Loucy (cell line): Measurements from ENCODE around the gene MRPL12.

Experiments used
- EZH2phosphoT487 ChIP-seq: fragments of 200-600 bp; IDR thresholded peaks from 2 replicates; pipeline ENCODE4 v1.6.1; 2018; ENCODE audit warnings: antibody characterized with exemption, mild to moderate bottlenecking, moderate library complexity, borderline replicate concordance
- TF ChIP-seq, protein P1 (sequence below): fragments of 200-600 bp; sonication (generic); conservative IDR thresholded peaks from 2 replicates; pipeline ENCODE4 v1.5.1; 2014; ENCODE audit warnings: mild to moderate bottlenecking, antibody characterized with exemption, low read length

GRCh38 chr17:81672954-81673353 lies 30.2 kb upstream of the MRPL12 start:
- TF ChIP-seq, protein P1, sequence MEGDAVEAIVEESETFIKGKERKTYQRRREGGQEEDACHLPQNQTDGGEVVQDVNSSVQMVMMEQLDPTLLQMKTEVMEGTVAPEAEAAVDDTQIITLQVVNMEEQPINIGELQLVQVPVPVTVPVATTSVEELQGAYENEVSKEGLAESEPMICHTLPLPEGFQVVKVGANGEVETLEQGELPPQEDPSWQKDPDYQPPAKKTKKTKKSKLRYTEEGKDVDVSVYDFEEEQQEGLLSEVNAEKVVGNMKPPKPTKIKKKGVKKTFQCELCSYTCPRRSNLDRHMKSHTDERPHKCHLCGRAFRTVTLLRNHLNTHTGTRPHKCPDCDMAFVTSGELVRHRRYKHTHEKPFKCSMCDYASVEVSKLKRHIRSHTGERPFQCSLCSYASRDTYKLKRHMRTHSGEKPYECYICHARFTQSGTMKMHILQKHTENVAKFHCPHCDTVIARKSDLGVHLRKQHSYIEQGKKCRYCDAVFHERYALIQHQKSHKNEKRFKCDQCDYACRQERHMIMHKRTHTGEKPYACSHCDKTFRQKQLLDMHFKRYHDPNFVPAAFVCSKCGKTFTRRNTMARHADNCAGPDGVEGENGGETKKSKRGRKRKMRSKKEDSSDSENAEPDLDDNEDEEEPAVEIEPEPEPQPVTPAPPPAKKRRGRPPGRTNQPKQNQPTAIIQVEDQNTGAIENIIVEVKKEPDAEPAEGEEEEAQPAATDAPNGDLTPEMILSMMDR: no peak
- TF ChIP-seq EZH2phosphoT487: no peak
